WTC11 (cell line): Measurements from ENCODE around the gene NIT2. TPM values are rescaled to one million over a fixed set of nuclear protein-coding genes. Genes with fewer than 3 reads are reported as not detected.

Experiments used
- ATAC-seq: fragments of 200-7000 bp; cut with Tn5 transposase; 2 replicates; pipeline ENCODE4 v1.10.0; 2021; ENCODE audit warnings: mild to moderate bottlenecking, moderate library complexity
- CTCF ChIA-PET: fragments of 300-600 bp; sonication (Branson Sonifier 250); formaldehyde crosslinking; loops from one replicate; lab custom pipeline; 2021; ENCODE audit warnings: antibody characterized with exemption; lab: Charles Lee
- POLR2A ChIA-PET: fragments of 350-600 bp; sonication (Branson Sonifier 250); formaldehyde crosslinking; loops from one replicate; lab custom pipeline; 2021; ENCODE audit warnings: antibody characterized with exemption; lab: Charles Lee
- DNase-seq: peaks from one replicate; pipeline ENCODE4 v3.0.0; 2021; ENCODE audit warnings: low spot score
- H3K27ac Mint-ChIP-seq: 2 replicates; pipeline ENCODE4 v1.8.0; 2021; ENCODE audit warnings: mixed read lengths
- H3K27me3 Mint-ChIP-seq: 2 replicates; pipeline ENCODE4 v1.8.0; 2021; ENCODE audit warnings: low read depth, mild to moderate bottlenecking, moderate library complexity, mixed read lengths
- H3K36me3 Mint-ChIP-seq: 2 replicates; pipeline ENCODE4 v1.8.0; 2021; ENCODE audit warnings: mixed read lengths
- H3K4me1 Mint-ChIP-seq: 2 replicates; pipeline ENCODE4 v1.8.0; 2022; ENCODE audit warnings: mixed read lengths
- H3K4me3 Mint-ChIP-seq: 2 replicates; pipeline ENCODE4 v1.8.0; 2021; ENCODE audit warnings: mild to moderate bottlenecking, moderate library complexity, mixed read lengths
- H3K9me3 Mint-ChIP-seq: 2 replicates; pipeline ENCODE4 v1.8.0; 2021; ENCODE audit warnings: mixed read lengths
- AR ChIP-seq: fragments of 250-450 bp; sonication (Bioruptor Pico); IDR thresholded peaks from 2 replicates; pipeline ENCODE4 v1.9.0; 2021; ENCODE audit warnings: mild to moderate bottlenecking
- CREB1 ChIP-seq: sonication (generic); formaldehyde crosslinking; IDR thresholded peaks from 2 replicates; pipeline ENCODE4 v1.8.0; 2023; ENCODE audit warnings: mild to moderate bottlenecking, missing genetic modification reagents
- E2F4 ChIP-seq: sonication (generic); formaldehyde crosslinking; IDR thresholded peaks from 2 replicates; pipeline ENCODE4 v1.8.1; 2022; ENCODE audit warnings: low read depth, mild to moderate bottlenecking, moderate library complexity, missing genetic modification reagents, borderline replicate concordance
- EMX1 ChIP-seq: fragments of 250-450 bp; sonication (Bioruptor Pico); IDR thresholded peaks from 2 replicates; pipeline ENCODE4 v1.8.0; 2021; ENCODE audit warnings: mild to moderate bottlenecking
- ERG ChIP-seq: fragments of 250-450 bp; sonication (Bioruptor Pico); IDR thresholded peaks from 2 replicates; pipeline ENCODE4 v1.8.0; 2021; ENCODE audit warnings: mild to moderate bottlenecking
- ESRRA ChIP-seq: sonication (generic); formaldehyde crosslinking; IDR thresholded peaks from 2 replicates; pipeline ENCODE4 v1.8.1; 2022; ENCODE audit warnings: mild to moderate bottlenecking, missing genetic modification reagents, borderline replicate concordance
- FOXP4 ChIP-seq: sonication (generic); formaldehyde crosslinking; IDR thresholded peaks from 2 replicates; pipeline ENCODE4 v1.8.0; 2022; ENCODE audit warnings: mild to moderate bottlenecking, missing genetic modification reagents
- IRF1 ChIP-seq: sonication (generic); formaldehyde crosslinking; IDR thresholded peaks from 2 replicates; pipeline ENCODE4 v1.8.0; 2023; ENCODE audit warnings: missing genetic modification reagents
- KAT7 ChIP-seq: sonication (generic); formaldehyde crosslinking; IDR thresholded peaks from 2 replicates; pipeline ENCODE4 v1.8.1; 2023; ENCODE audit warnings: missing genetic modification reagents, mild to moderate bottlenecking, borderline replicate concordance
- MXD4 ChIP-seq: fragments of 250-450 bp; sonication (Bioruptor Pico); IDR thresholded peaks from 2 replicates; pipeline ENCODE4 v1.8.0; 2021; ENCODE audit warnings: mild to moderate bottlenecking, moderate library complexity, borderline replicate concordance
- NFYB ChIP-seq: sonication (generic); formaldehyde crosslinking; conservative IDR thresholded peaks from 2 replicates; pipeline ENCODE4 v1.8.0; 2022; ENCODE audit warnings: low read depth, missing genetic modification reagents
- NR2C2 ChIP-seq: sonication (generic); formaldehyde crosslinking; IDR thresholded peaks from 2 replicates; pipeline ENCODE4 v1.8.0; 2022; ENCODE audit warnings: mild to moderate bottlenecking, missing genetic modification reagents
- PRRX2 ChIP-seq: fragments of 250-450 bp; sonication (Bioruptor Pico); IDR thresholded peaks from 2 replicates; pipeline ENCODE4 v1.8.0; 2021; ENCODE audit warnings: mild to moderate bottlenecking
- RORB ChIP-seq: fragments of 250-450 bp; sonication (Bioruptor Pico); IDR thresholded peaks from 2 replicates; pipeline ENCODE4 v1.9.0; 2021; ENCODE audit warnings: mild to moderate bottlenecking
- SMAD3 ChIP-seq: sonication (generic); formaldehyde crosslinking; IDR thresholded peaks from 2 replicates; pipeline ENCODE4 v1.8.0; 2022; ENCODE audit warnings: missing genetic modification reagents, mild to moderate bottlenecking, borderline replicate concordance
- ZNF425 ChIP-seq: fragments of 250-450 bp; sonication (Bioruptor Pico); conservative IDR thresholded peaks from 2 replicates; pipeline ENCODE4 v1.9.0; 2021; ENCODE audit warnings: mild to moderate bottlenecking
- ZNF532 ChIP-seq: fragments of 250-450 bp; sonication (Bioruptor Pico); IDR thresholded peaks from 2 replicates; pipeline ENCODE4 v1.9.0; 2021; ENCODE audit warnings: mild to moderate bottlenecking, borderline replicate concordance
- ZNF671 ChIP-seq: fragments of 250-450 bp; sonication (Bioruptor Pico); IDR thresholded peaks from 2 replicates; pipeline ENCODE4 v1.8.0; 2021; ENCODE audit warnings: mild to moderate bottlenecking
- ZSCAN18 ChIP-seq: fragments of 250-450 bp; sonication (Bioruptor Pico); IDR thresholded peaks from 2 replicates; pipeline ENCODE4 v2.1.2; 2022; ENCODE audit warnings: mild to moderate bottlenecking, moderate library complexity
- total RNA-seq: library from RNA; stranded (reverse); gene quantifications from 3 replicates; pipeline ENCODE4 v1.2.3, GENCODE V29; 2021

Gene NIT2
- total RNA-seq, 1 experiment from 2014 or later: 27.3 TPM

- ATAC-seq (peak; percentile 94), DNase-seq (peak; percentile 97)
- Mint-ChIP-seq H3K27ac (peak within 1 kb of the TSS; percentile 99), H3K36me3 (peaks cover 6% of the 10 kb centered on the region; the same call in 1 of the 2 replicates), H3K4me3 (peak within 1 kb of the TSS; percentile 94), H3K4me1 (peaks cover 36% of the 10 kb centered on the region), H3K9me3 (no peaks in the 10 kb centered on the region), H3K27me3 (no peaks in the 10 kb centered on the region)
- POLR2A ChIA-PET: interaction anchor here (0.5 to 3.0 kb wide), 5 partner anchors 52 to 736 kb away, joined by 3 to 15 read pairs (median 4); partner anchors contain the start of genes NIT2 and TBC1D23
- CTCF ChIA-PET: interaction anchor here (0.7 to 1.7 kb wide), 4 partner anchors 62 to 308 kb away, joined by 3 to 9 read pairs (median 4); partner anchors contain the start of gene TFG
- no peak for TF ChIP-seq AR (CRISPR knock-in tag)
- no peak for TF ChIP-seq FOXP4 (CRISPR knock-in tag)
- peak; percentile 58; the same call in 1 of the 2 replicates for TF ChIP-seq KAT7 (CRISPR knock-in tag)
- no peak for TF ChIP-seq IRF1 (CRISPR knock-in tag)
- peak; percentile 96 for TF ChIP-seq NR2C2 (CRISPR knock-in tag)
- TF ChIP-seq ZNF671 (CRISPR knock-in tag): no peak
- no peak for TF ChIP-seq ZNF532 (CRISPR knock-in tag)
- TF ChIP-seq RORB (CRISPR knock-in tag): no peak
- TF ChIP-seq PRRX2 (CRISPR knock-in tag): no peak
- TF ChIP-seq CREB1 (CRISPR knock-in tag): peak; percentile 11; the same call in 1 of the 2 replicates
- TF ChIP-seq NFYB (CRISPR knock-in tag): peak; percentile 2; the same call in 1 of the 2 replicates
- no peak for TF ChIP-seq MXD4
- TF ChIP-seq ZNF425 (CRISPR knock-in tag): no peak
- no peak for TF ChIP-seq ZSCAN18 (CRISPR knock-in tag)
- TF ChIP-seq ESRRA (CRISPR knock-in tag): no peak; the same call in 1 of the 2 replicates
- TF ChIP-seq E2F4 (CRISPR knock-in tag): no peak
- peak; percentile 17 for TF ChIP-seq SMAD3 (CRISPR knock-in tag)
- TF ChIP-seq EMX1 (CRISPR knock-in tag): no peak
- TF ChIP-seq ERG (CRISPR knock-in tag): no peak
Measured at GRCh38 chr3:100400780-100401673, 66.5 kb downstream of the NIT2 start, which contains the start of the genes LNP1 and TOMM70. LNP1 (plus strand) TSS chr3:100401539; CDS start chr3:100429730, 28,191 bp downstream. TOMM70 (minus strand) TSS chr3:100401089; CDS start chr3:100400949, 140 bp downstream.
